ENCODE data around the gene OR52E4. TPM values are rescaled to one million over a fixed set of nuclear protein-coding genes. Genes with fewer than 3 reads are reported as not detected.

The OR52E4 gene
- not detected for total RNA-seq

DNA sequence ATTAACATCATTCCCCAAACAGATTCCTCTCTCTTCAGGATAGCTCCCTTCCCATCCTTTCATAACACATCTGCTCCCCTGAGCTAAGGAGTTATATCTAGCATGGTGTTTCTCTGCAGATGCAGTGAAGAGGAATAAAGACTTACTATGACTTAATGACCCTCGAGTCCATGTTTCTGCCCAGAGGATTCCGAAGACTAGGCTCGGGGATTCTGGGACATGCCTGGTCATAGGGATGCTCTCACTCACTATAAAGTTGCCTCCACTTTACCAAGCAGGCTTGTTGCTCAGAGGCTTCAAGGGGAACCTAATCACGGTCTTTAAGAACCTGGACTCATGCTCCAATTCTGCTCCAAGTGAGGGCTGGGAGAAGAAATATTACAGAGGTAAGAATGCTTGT is at the start of gene OR52E4:
OR52E4 (plus strand) TSS at position 301 of the 400 bp plus-strand sequence. CDS start 3,664 bp downstream, outside the sequence.

GRCh38 chr11:5841797-5842196 is 38.6 kb upstream of the OR52E4 start, which contains the start of gene OR52E6:
TSS of gene OR52E6 (minus strand) at chr11:5841897. CDS start at chr11:5841897, 0 bp downstream.

GRCh38 chr11:5857590-5857989 is 22.8 kb upstream of the OR52E4 start, which contains the start of gene OR52E8:
TSS of gene OR52E8 (minus strand) at chr11:5857690. CDS start at chr11:5857690, 0 bp downstream.

DNA sequence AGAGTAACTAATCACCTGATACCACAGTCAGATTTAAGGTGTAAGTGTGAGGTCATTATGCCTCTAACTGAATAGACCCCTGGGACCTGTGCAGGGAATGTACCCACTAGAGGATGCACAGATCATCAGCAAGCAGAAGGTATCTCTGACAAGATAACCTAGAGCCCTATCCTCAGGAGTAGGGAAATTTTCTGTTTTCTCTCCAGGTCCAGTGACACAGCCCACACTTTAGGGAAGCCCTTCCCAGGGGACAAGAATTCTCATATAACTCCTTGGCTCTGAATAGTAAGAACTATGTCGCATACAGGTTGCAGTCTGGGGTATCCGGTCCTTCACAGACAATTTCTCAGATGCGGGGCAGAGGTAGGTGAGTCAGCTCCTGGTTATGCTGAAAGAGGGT is 12.5 kb downstream of the OR52E4 start, which contains the start of gene OR52E5:
OR52E5 (plus strand) TSS at position 301 of the 400 bp plus-strand sequence. CDS start 7,569 bp downstream, outside the sequence.

Other genes starting within 250 kb of the OR52E4 start
- 7.6 TPM for gene TRIM5, start 195.6 kb upstream of the OR52E4 start, total RNA-seq
- gene TRIM22, start 190.8 kb upstream of the OR52E4 start, total RNA-seq, result 6.0 TPM
- gene OR56B1, start 144.2 kb upstream of the OR52E4 start, total RNA-seq, result not detected
- not detected for gene OR52N4, start 126.4 kb upstream of the OR52E4 start, total RNA-seq
- not detected for gene OR52N5, start 97.3 kb upstream of the OR52E4 start, total RNA-seq
- not detected for gene OR52N1, start 89.4 kb upstream of the OR52E4 start, total RNA-seq
- gene OR52N2, start 71.7 kb upstream of the OR52E4 start, total RNA-seq, result not detected
- not detected for gene OR52E6, start 38.7 kb upstream of the OR52E4 start, total RNA-seq
- not detected for gene OR52E8, start 22.9 kb upstream of the OR52E4 start, total RNA-seq
- not detected for gene OR52E5, start 12.6 kb downstream of the OR52E4 start, total RNA-seq
- not detected for gene OR56A3, start 61.6 kb downstream of the OR52E4 start, total RNA-seq
- gene OR56A5, start 87.9 kb downstream of the OR52E4 start, total RNA-seq, result not detected
- not detected for gene OR52L1, start 106.4 kb downstream of the OR52E4 start, total RNA-seq
- not detected for gene OR56A4, start 126.3 kb downstream of the OR52E4 start, total RNA-seq
- gene OR56A1, start 150.1 kb downstream of the OR52E4 start, total RNA-seq, result 0.23 TPM
- not detected for gene OR56B4, start 227.1 kb downstream of the OR52E4 start, total RNA-seq

All from diencephalon (tissue), 1 donor.